Esophagus muscularis mucosa (tissue), 4 donors: ENCODE data around the gene MTLN. TPM values are rescaled to one million over a fixed set of nuclear protein-coding genes. Genes with fewer than 3 reads are reported as not detected.
"Not testable (repeated sequence)": the region's sequence is repeated elsewhere in the genome, so short reads cannot be mapped to it uniquely, and the experiment has no call there.

Source experiments
- DNase-seq: peaks from one replicate; pipeline ENCODE4 v3.0.0-alpha.2; 2017; ENCODE audit errors: extremely low spot score
- H3K27ac ChIP-seq, 4 donors: fragments of 200-600 bp; sonication (generic); replicated peaks in 1 of 4; 1 replicate in 3 of 4; 2 replicates in 1 of 4; pipeline ENCODE4 v1.5.1; 2016 to 2019; ENCODE audit warnings: mild to moderate bottlenecking in 1 of 4
- H3K27me3 ChIP-seq, 4 donors: fragments of 200-600 bp; sonication (generic); one replicate each; pipeline versions ENCODE4 v1.5.1 to v1.6.0; 2016 to 2019
- H3K36me3 ChIP-seq, 4 donors: fragments of 200-600 bp; sonication (generic); one replicate each; pipeline ENCODE4 v1.5.1; 2016 to 2019
- H3K4me1 ChIP-seq, 4 donors: fragments of 200-600 bp; sonication (generic); one replicate each; pipeline ENCODE4 v1.5.1; 2016 to 2019
- H3K4me3 ChIP-seq, 4 donors: fragments of 200-600 bp; sonication (generic); 1 replicate in 2 of 4; 2 replicates in 2 of 4; pipeline ENCODE4 v1.5.1; 2016 to 2019; ENCODE audit warnings: mild to moderate bottlenecking in 4 of 4, moderate library complexity in 1 of 4
- H3K9me3 ChIP-seq, 4 donors: fragments of 200-600 bp; sonication (generic); 1 replicate in 3 of 4; 2 replicates in 1 of 4; pipeline ENCODE4 v1.5.1; 2016 to 2019
- CTCF ChIP-seq, 3 experiments: fragments of 200-600 bp in 2 of 3; fragments of 450-650 bp in 1 of 3; sonication (generic) in 2 of 3; IDR thresholded peaks; one replicate each; pipeline ENCODE4 v1.5.1; 2017 to 2019; ENCODE audit warnings: antibody characterized with exemption in 3 of 3, mild to moderate bottlenecking in 2 of 3, moderate library complexity in 1 of 3
- EP300 ChIP-seq: sonication (generic); formaldehyde crosslinking; IDR thresholded peaks from one replicate; pipeline ENCODE4 v1.6.1; 2017; ENCODE audit warnings: antibody characterized with exemption
- POLR2A ChIP-seq: fragments of 450-650 bp; IDR thresholded peaks from one replicate; pipeline ENCODE4 v1.6.1; 2017; ENCODE audit warnings: antibody characterized with exemption, moderate library complexity, mild to moderate bottlenecking, low read depth
- POLR2AphosphoS5 ChIP-seq, 2 donors: sonication (generic); formaldehyde crosslinking; IDR thresholded peaks; one replicate each; pipeline ENCODE4 v1.6.1; 2017; ENCODE audit warnings: antibody characterized with exemption in 2 of 2
- WGBS: methylation state at CpG from one replicate; pipeline ENCODE4 v1.1.5; 2018; 5-methylcytosine and 5-hydroxymethylcytosine counted together
- intact Hi-C: fragments of 100-400 bp; cut with DNase I; formaldehyde crosslinking; loops from one replicate; pipeline ENCODE4 v1.15.1; 2023
- total RNA-seq, 4 donors: library from RNA; depleted of rRNA; stranded (reverse); fragments of >200 nt; gene quantifications; one replicate each; pipeline versions ENCODE4 v1.1.0 to v1.2.1, GENCODE V29; 2016

The MTLN gene
- total RNA-seq, 4 donors from 2014 or later = 78.2 to 186 (median 136) TPM

DNA sequence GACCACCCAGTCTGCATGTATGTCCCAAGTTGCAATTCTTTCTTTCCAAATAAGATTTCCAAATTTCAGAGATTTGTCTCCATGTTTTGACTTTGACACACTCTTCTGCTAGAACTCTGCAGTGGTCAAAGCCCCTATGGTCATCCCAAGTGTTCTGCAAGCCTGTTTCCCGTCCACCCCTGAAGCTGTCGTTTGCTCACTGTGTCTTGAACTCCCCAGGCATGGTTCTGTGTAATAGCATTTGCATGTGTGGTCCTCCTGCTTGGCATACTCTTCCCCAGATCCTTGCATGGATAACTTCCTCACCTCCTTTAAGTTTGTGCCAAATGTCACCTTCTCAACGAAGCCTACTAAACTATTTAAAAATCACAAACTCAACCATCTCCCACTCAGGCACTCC lies 3.9 kb upstream of the MTLN start:
- peaks cover 0 to 20% (median 0%) of the 10 kb centered on the region in 4 donors for H3K27me3 ChIP-seq
- TF ChIP-seq POLR2A = no peak
- TF ChIP-seq POLR2AphosphoS5 (IDR thresholded peaks at IDR 0.05) = no peak
- no peak for TF ChIP-seq CTCF (IDR thresholded peaks at IDR 0.05)
- intact Hi-C loops = no loop called here
- no peaks in the 10 kb centered on the region for H3K9me3 ChIP-seq
- no peak overlapping the region for H3K27ac ChIP-seq
- WGBS = 52% methylated on average over 3 of the region's 3 CpGs
- no peak overlapping the region for H3K4me3 ChIP-seq
- peaks cover 4 to 7% (median 6%) of the 10 kb centered on the region in 4 donors for H3K4me1 ChIP-seq
- no peak for DNase-seq
- peaks cover 0 to under 1% (median under 1%) of the 10 kb centered on the region in 4 donors for H3K36me3 ChIP-seq

- Histone ChIP-seq H3K36me3 (peaks cover 0 to 6% (median 4%) of the 10 kb centered on the region in 4 donors), H3K27ac (no peak overlapping the region), H3K4me3 (no peak overlapping the region), H3K27me3 (peaks cover 0 to 20% (median 0%) of the 10 kb centered on the region in 4 donors), H3K9me3 (no peaks in the 10 kb centered on the region), H3K4me1 (peaks cover 10 to 13% (median 12%) of the 10 kb centered on the region in 4 donors)
- 78% methylated on average over 4 of the region's 4 CpGs for WGBS
- no peak for TF ChIP-seq POLR2AphosphoS5 (IDR thresholded peaks at IDR 0.05)
- TF ChIP-seq EP300 = no peak
- no peak for TF ChIP-seq CTCF (IDR thresholded peaks at IDR 0.05)
- TF ChIP-seq POLR2A = no peak
- DNase-seq = no peak
- intact Hi-C loops = no loop called here
Measured at GRCh38 chr2:110215566-110216158, 3.3 kb upstream of the MTLN start.

DNA sequence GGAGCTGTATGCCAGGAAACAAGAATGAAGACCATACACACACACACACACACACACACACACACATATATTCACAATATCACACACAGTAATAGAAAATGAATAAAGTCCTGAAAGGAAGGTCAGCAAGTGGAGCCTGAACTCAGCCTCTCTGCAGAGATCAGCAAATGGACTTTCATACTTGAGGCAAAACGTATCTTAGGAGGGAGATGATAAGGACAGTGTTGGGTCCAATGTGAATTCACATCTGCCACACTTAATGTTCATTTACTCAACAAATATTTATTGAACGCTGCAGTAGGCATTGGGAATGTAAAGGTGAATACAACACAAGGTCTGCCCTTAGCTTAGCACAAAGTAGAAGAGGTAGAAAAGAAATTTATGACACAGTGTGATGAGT lies 2.7 kb upstream of the MTLN start:
- intact Hi-C loops = no loop called here
- Histone ChIP-seq H3K27ac (no peak overlapping the region), H3K36me3 (peaks cover 0 to 12% (median 10%) of the 10 kb centered on the region in 4 donors), H3K27me3 (peaks cover 0 to 20% (median 0%) of the 10 kb centered on the region in 4 donors), H3K9me3 (no peaks in the 10 kb centered on the region), H3K4me1 (peaks cover 13 to 18% (median 14%) of the 10 kb centered on the region in 4 donors), H3K4me3 (no peak overlapping the region)
- TF ChIP-seq POLR2AphosphoS5 (IDR thresholded peaks at IDR 0.05) (no peak), POLR2A (no peak), EP300 (no peak), CTCF (IDR thresholded peaks at IDR 0.05) (no peak)
- DNase-seq = no peak
- WGBS = 69% methylated on average over 2 of the region's 2 CpGs

- Histone ChIP-seq H3K4me1 (peaks cover 13 to 20% (median 14%) of the 10 kb centered on the region in 4 donors), H3K36me3 (peaks cover 0 to 25% (median 21%) of the 10 kb centered on the region in 4 donors), H3K27me3 (peaks cover 0 to 11% (median 0%) of the 10 kb centered on the region in 4 donors)
- 81% methylated on average over 3 of the region's 3 CpGs for WGBS
- H3K9me3 ChIP-seq, H3K27ac ChIP-seq, DNase-seq, intact Hi-C loops, H3K4me3 ChIP-seq: not testable (repeated sequence)
Measured at GRCh38 chr2:110213522-110213921, 1.2 kb upstream of the MTLN start.

DNA sequence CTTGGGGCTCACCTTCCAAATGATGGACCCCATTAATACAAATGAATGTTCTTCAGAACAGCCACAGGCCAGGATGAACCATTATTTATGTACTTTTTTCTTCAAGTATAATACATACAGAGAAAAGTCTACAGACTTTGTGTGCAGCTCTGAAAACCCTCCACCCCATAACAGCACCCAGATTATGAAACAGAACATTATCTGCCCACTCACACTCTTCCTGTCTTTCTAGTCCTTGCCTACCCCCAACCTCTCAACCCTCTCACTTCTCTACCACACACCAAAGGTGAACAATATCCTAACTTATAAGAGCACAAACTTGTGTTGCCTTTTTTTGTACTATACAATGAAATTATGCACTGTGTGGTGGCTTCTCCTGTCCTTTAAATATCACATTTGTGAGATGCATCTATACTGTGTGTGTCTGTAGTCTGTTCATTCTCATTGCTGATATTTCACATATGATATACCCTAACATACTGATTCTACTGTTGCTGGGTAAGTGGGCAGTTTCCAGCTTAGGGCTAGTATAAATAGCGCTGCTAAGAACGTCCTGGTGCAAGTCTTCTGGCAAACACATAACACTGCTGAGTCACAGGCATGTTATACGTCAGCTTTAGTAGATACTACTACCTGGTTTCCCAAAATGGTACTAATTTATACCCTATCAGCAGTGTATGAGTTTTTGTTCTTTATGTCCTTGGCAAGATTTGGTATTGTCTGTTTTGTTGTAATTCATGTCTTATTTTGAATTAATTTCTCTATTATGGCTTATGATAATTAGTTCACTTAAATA lies 6.5 kb downstream of the MTLN start:
- H3K4me3 ChIP-seq = no peak overlapping the region
- H3K27ac ChIP-seq = peak overlapping the region in 1 of 4 donors; percentile 65
- 42% methylated on average over 3 of the region's 3 CpGs for WGBS
- H3K4me1 ChIP-seq = peaks cover 14 to 26% (median 20%) of the 10 kb centered on the region in 4 donors
- no peaks in the 10 kb centered on the region for H3K27me3 ChIP-seq
- no peaks in the 10 kb centered on the region for H3K9me3 ChIP-seq
- intact Hi-C loops = no loop called here
- DNase-seq = no peak
- TF ChIP-seq POLR2A = no peak
- no peak for TF ChIP-seq POLR2AphosphoS5 (IDR thresholded peaks at IDR 0.05)
- TF ChIP-seq CTCF (IDR thresholded peaks at IDR 0.05) = no peak
- TF ChIP-seq EP300 = no peak
- peaks cover 0 to 20% (median 19%) of the 10 kb centered on the region in 4 donors for H3K36me3 ChIP-seq
